Nephron progenitor cell (in vitro differentiated cells): ENCODE measurements around the gene CLEC16A.

Source experiments
- DNase-seq: peaks from one replicate; pipeline ENCODE4 v3.0.0; 2021
- H3K27ac Mint-ChIP-seq: 2 replicates; pipeline ENCODE4 v1.8.0; 2021; ENCODE audit warnings: mild to moderate bottlenecking, moderate library complexity, mixed read lengths
- H3K27me3 Mint-ChIP-seq: 2 replicates; pipeline ENCODE4 v1.8.0; 2021; ENCODE audit warnings: mild to moderate bottlenecking, low read depth, mixed read lengths; ENCODE audit not compliant: poor library complexity
- H3K36me3 Mint-ChIP-seq: 2 replicates; pipeline ENCODE4 v1.8.0; 2021; ENCODE audit warnings: low read depth, mixed read lengths
- H3K4me1 Mint-ChIP-seq: 2 replicates; pipeline ENCODE4 v1.8.0; 2021; ENCODE audit warnings: mixed read lengths
- H3K4me3 Mint-ChIP-seq: 2 replicates; pipeline ENCODE4 v1.8.0; 2021; ENCODE audit warnings: mild to moderate bottlenecking, moderate library complexity, mixed read lengths
- H3K9me3 Mint-ChIP-seq: 2 replicates; pipeline ENCODE4 v1.8.0; 2021; ENCODE audit warnings: mild to moderate bottlenecking, moderate library complexity, mixed read lengths
- CTCF ChIP-seq: fragments of 200-600 bp; sonication (generic); IDR thresholded peaks from 2 replicates; pipeline ENCODE4 v1.5.0; 2021; ENCODE audit warnings: antibody characterized with exemption

CLEC16A gene

GRCh38 chr16:10988879-10989278 lies 44.5 kb downstream of the CLEC16A start:
- Mint-ChIP-seq H3K4me3 (no peak overlapping the region), H3K36me3 (peaks cover 7% of the 10 kb centered on the region), H3K9me3 (no peaks in the 10 kb centered on the region), H3K27me3 (peaks cover 7% of the 10 kb centered on the region), H3K4me1 (peaks cover 80% of the 10 kb centered on the region), H3K27ac (no peak overlapping the region)
- TF ChIP-seq CTCF, result no peak
- DNase-seq, result no peak

- DNase-seq, result no peak
- no peak for TF ChIP-seq CTCF
- peaks cover 73% of the 10 kb centered on the region for H3K4me1 Mint-ChIP-seq
- no peak overlapping the region for H3K4me3 Mint-ChIP-seq
- H3K9me3 Mint-ChIP-seq, result no peaks in the 10 kb centered on the region
- H3K36me3 Mint-ChIP-seq, result peaks cover 14% of the 10 kb centered on the region
- peaks cover 7% of the 10 kb centered on the region for H3K27me3 Mint-ChIP-seq
- peak overlapping the region; percentile 36 for H3K27ac Mint-ChIP-seq
These were observed 45.2 kb downstream of the CLEC16A start for GRCh38 chr16:10989559-10989958.

GRCh38 chr16:10990378-10990777 lies 46.0 kb downstream of the CLEC16A start:
- H3K4me1 Mint-ChIP-seq, result peaks cover 71% of the 10 kb centered on the region
- no peak for DNase-seq
- peaks cover 18% of the 10 kb centered on the region for H3K36me3 Mint-ChIP-seq
- H3K9me3 Mint-ChIP-seq, result no peaks in the 10 kb centered on the region
- TF ChIP-seq CTCF, result no peak
- peaks cover 7% of the 10 kb centered on the region for H3K27me3 Mint-ChIP-seq
- H3K4me3 Mint-ChIP-seq, result no peak overlapping the region
- no peak overlapping the region for H3K27ac Mint-ChIP-seq

GRCh38 chr16:10992112-10992511 lies 47.7 kb downstream of the CLEC16A start:
- Mint-ChIP-seq H3K27me3 (peaks cover 4% of the 10 kb centered on the region), H3K4me3 (no peak overlapping the region), H3K4me1 (peaks cover 61% of the 10 kb centered on the region), H3K9me3 (no peaks in the 10 kb centered on the region), H3K27ac (peak overlapping the region; percentile 58), H3K36me3 (peaks cover 23% of the 10 kb centered on the region)
- TF ChIP-seq CTCF, result no peak
- DNase-seq, result no peak

GRCh38 chr16:10992797-10993196 lies 48.4 kb downstream of the CLEC16A start:
- H3K4me1 Mint-ChIP-seq, result peaks cover 57% of the 10 kb centered on the region
- H3K27me3 Mint-ChIP-seq, result peaks cover 4% of the 10 kb centered on the region
- no peaks in the 10 kb centered on the region for H3K9me3 Mint-ChIP-seq
- no peak for DNase-seq
- peaks cover 23% of the 10 kb centered on the region for H3K36me3 Mint-ChIP-seq
- H3K27ac Mint-ChIP-seq, result no peak overlapping the region
- TF ChIP-seq CTCF, result no peak
- H3K4me3 Mint-ChIP-seq, result peak overlapping the region; percentile 3

GRCh38 chr16:10993649-10994048 lies 49.3 kb downstream of the CLEC16A start:
- no peak overlapping the region for H3K4me3 Mint-ChIP-seq
- no peak for DNase-seq
- no peaks in the 10 kb centered on the region for H3K9me3 Mint-ChIP-seq
- TF ChIP-seq CTCF, result no peak
- peaks cover 57% of the 10 kb centered on the region for H3K4me1 Mint-ChIP-seq
- H3K27me3 Mint-ChIP-seq, result peaks cover 4% of the 10 kb centered on the region
- H3K27ac Mint-ChIP-seq, result no peak overlapping the region
- peaks cover 23% of the 10 kb centered on the region for H3K36me3 Mint-ChIP-seq
